KOPT-K1 (cell line): Measurements from ENCODE around the gene MIER2.
"Not testable (repeated sequence)": the region's sequence is repeated elsewhere in the genome, so short reads cannot be mapped to it uniquely, and the experiment has no call there.

Source experiments
- H3K27ac ChIP-seq: fragments of 200-600 bp; sonication (generic); 2 replicates; pipeline ENCODE4 v1.5.1; 2016; ENCODE audit warnings: antibody characterized with exemption, mild to moderate bottlenecking, low read depth, low read length; ENCODE audit not compliant: poor library complexity, severe bottlenecking
- H3K36me3 ChIP-seq: fragments of 200-600 bp; sonication (generic); 2 replicates; pipeline ENCODE4 v1.5.1; 2017; ENCODE audit warnings: antibody characterized with exemption, mild to moderate bottlenecking, low read length, moderate library complexity; ENCODE audit not compliant: insufficient read depth
- H3K9me3 ChIP-seq: fragments of 200-600 bp; sonication (generic); 2 replicates; pipeline ENCODE4 v1.5.1; 2017; ENCODE audit warnings: antibody characterized with exemption, low read length, mild to moderate bottlenecking; ENCODE audit not compliant: insufficient read depth, poor library complexity, severe bottlenecking

MIER2 gene

DNA sequence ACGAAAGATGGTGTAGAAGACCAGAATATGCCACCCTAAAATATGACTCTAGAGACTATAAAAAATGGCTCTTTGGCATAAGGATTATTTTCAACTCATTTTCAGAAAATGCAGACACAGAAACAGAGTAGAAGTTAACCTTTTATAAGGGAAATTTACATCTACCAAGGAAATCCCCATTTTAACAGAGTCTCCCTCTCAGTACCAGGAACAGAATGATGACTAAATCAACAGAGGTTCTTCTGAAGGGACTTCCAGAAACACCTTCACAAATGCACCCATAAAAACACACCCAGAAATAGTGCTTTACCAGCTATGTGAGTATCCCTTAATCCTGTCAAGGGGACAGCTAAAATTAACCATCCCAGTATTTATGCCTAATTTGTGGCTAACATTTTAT is 82.5 kb downstream of the MIER2 start:
- Histone ChIP-seq H3K27ac (no peak overlapping the region), H3K9me3 (no peaks in the 10 kb centered on the region), H3K36me3 (no peaks in the 10 kb centered on the region)

DNA sequence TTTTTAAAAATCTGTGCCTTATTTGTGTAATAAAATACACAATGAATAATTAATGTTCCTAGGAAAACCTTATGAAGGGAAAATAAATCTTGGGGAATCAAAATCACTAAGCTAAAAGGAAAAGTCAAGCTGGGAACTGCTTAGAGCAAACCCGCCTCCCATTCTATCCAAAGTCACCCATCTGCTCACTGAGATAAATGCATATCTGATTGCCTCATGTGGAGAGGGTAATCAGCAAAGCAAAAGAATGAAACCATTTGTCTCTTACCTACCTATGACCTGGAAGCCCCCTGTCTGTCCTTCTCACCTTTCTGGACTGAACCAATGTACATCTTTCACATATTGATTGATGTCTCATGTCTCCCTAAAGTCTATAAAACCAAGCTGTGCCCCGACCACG is 87.8 kb downstream of the MIER2 start:
- not testable (repeated sequence) for H3K9me3 ChIP-seq, H3K36me3 ChIP-seq, H3K27ac ChIP-seq
